GM23338 (cell line): Measurements from ENCODE around the gene PSMB2. TPM values are rescaled to one million over a fixed set of nuclear protein-coding genes. Genes with fewer than 3 reads are reported as not detected.

Experiments
- ATAC-seq: fragments of 200-7000 bp; cut with Tn5 transposase; 3 replicates; pipeline ENCODE4 v1.9.1; 2020
- DNase-seq: peaks from one replicate; pipeline ENCODE4 v3.0.0-alpha.2; 2015; ENCODE audit warnings: low spot score
- H2AFZ ChIP-seq: fragments of 200-600 bp; sonication (generic); 2 replicates; pipeline ENCODE4 v1.8.0; 2016; ENCODE audit warnings: antibody characterized with exemption, mild to moderate bottlenecking, moderate library complexity
- H3F3A ChIP-seq: fragments of 200-600 bp; sonication (generic); replicated peaks from 2 replicates; pipeline ENCODE4 v1.8.0; 2017; ENCODE audit warnings: antibody characterized with exemption, mixed run types, low read depth
- H3K27ac ChIP-seq: fragments of 200-600 bp; sonication (generic); 2 replicates; pipeline ENCODE4 v1.6.1; 2016; ENCODE audit warnings: low read depth
- H3K27me3 ChIP-seq: fragments of 200-600 bp; sonication (generic); 2 replicates; pipeline ENCODE4 v1.8.0; 2016; ENCODE audit warnings: mild to moderate bottlenecking, mixed run types, moderate library complexity; ENCODE audit not compliant: insufficient read depth
- H3K36me3 ChIP-seq: fragments of 200-600 bp; sonication (generic); 2 replicates; pipeline ENCODE4 v1.8.0; 2016; ENCODE audit warnings: mild to moderate bottlenecking; ENCODE audit not compliant: insufficient read depth
- H3K4me1 ChIP-seq: fragments of 200-600 bp; sonication (generic); 2 replicates; pipeline ENCODE4 v1.8.0; 2016; ENCODE audit warnings: mild to moderate bottlenecking, moderate library complexity; ENCODE audit not compliant: insufficient read depth
- H3K4me2 ChIP-seq: fragments of 200-600 bp; sonication (generic); 2 replicates; pipeline ENCODE4 v1.7.1; 2017; ENCODE audit warnings: mixed run types
- H3K4me3 ChIP-seq: fragments of 200-600 bp; sonication (generic); 2 replicates; pipeline ENCODE4 v1.6.1; 2016; ENCODE audit warnings: mixed run types
- H3K79me2 ChIP-seq: fragments of 200-600 bp; sonication (generic); replicated peaks from 2 replicates; pipeline ENCODE4 v1.8.0; 2017; ENCODE audit warnings: mild to moderate bottlenecking; ENCODE audit not compliant: insufficient read depth
- H3K9me2 ChIP-seq: fragments of 200-600 bp; sonication (generic); 2 replicates; pipeline ENCODE4 v1.8.0; 2017; ENCODE audit not compliant: insufficient read depth
- H4K20me1 ChIP-seq: fragments of 200-600 bp; sonication (generic); replicated peaks from 2 replicates; pipeline ENCODE4 v1.8.0; 2017; ENCODE audit warnings: mild to moderate bottlenecking; ENCODE audit not compliant: insufficient read depth
- H3K27ac Mint-ChIP-seq: 2 replicates; pipeline ENCODE4 v1.8.0; 2020; ENCODE audit warnings: inconsistent platforms, mild to moderate bottlenecking, moderate library complexity, mixed read lengths
- H3K27me3 Mint-ChIP-seq: 3 replicates; pipeline ENCODE4 v1.8.0; 2022; ENCODE audit warnings: low read depth, mild to moderate bottlenecking, moderate library complexity, mixed read lengths, inconsistent platforms; ENCODE audit not compliant: insufficient read depth, poor library complexity
- H3K36me3 Mint-ChIP-seq: 3 replicates; pipeline ENCODE4 v1.8.0; 2021; ENCODE audit warnings: low read depth, mild to moderate bottlenecking, inconsistent platforms, moderate library complexity, mixed read lengths
- H3K4me1 Mint-ChIP-seq: 3 replicates; pipeline ENCODE4 v1.8.0; 2020; ENCODE audit warnings: mild to moderate bottlenecking, inconsistent platforms, mixed read lengths
- H3K4me3 Mint-ChIP-seq: 3 replicates; pipeline ENCODE4 v1.8.0; 2021; ENCODE audit warnings: moderate library complexity, mild to moderate bottlenecking, inconsistent platforms, mixed read lengths
- H3K9me3 Mint-ChIP-seq: 3 replicates; pipeline ENCODE4 v1.8.0; 2020; ENCODE audit warnings: moderate library complexity, mild to moderate bottlenecking, inconsistent platforms, mixed read lengths
- EZH2 ChIP-seq: fragments of 200-600 bp; sonication (generic); IDR thresholded peaks from one replicate; pipeline ENCODE4 v1.8.0; 2017; ENCODE audit warnings: antibody characterized with exemption, mild to moderate bottlenecking, low read depth; ENCODE audit not compliant: unreplicated experiment
- EZH2phosphoT487 ChIP-seq: fragments of 200-600 bp; sonication (generic); IDR thresholded peaks from one replicate; pipeline ENCODE4 v1.8.1; 2018; ENCODE audit warnings: antibody characterized with exemption; ENCODE audit not compliant: unreplicated experiment
- JUNB ChIP-seq: IDR thresholded peaks from one replicate; pipeline ENCODE4 v1.6.1; 2016; ENCODE audit warnings: antibody characterized with exemption; ENCODE audit not compliant: unreplicated experiment
- POLR2AphosphoS5 ChIP-seq: IDR thresholded peaks from 2 replicates; pipeline ENCODE4 v1.6.1; 2016; ENCODE audit warnings: antibody characterized with exemption, low read depth
- STAT1 ChIP-seq: IDR thresholded peaks from one replicate; pipeline ENCODE4 v1.6.1; 2016; ENCODE audit warnings: antibody characterized with exemption; ENCODE audit not compliant: unreplicated experiment
- ZNF114 ChIP-seq: fragments of 250-450 bp; sonication (Bioruptor Pico); IDR thresholded peaks from 2 replicates; pipeline ENCODE4 v1.5.0; 2020; ENCODE audit warnings: mild to moderate bottlenecking, moderate library complexity
- polyA plus RNA-seq: library from polyadenylated mRNA; unstranded; fragments of >200 nt; fragmentation: Nextera tagmentation; extraction: Ambion mirVana; gene quantifications from 2 replicates; pipeline ENCODE4 v1.2.1, GENCODE V29; 2016
- total RNA-seq: library from RNA; depleted of rRNA; stranded (reverse); fragments of >200 nt; shearing (Covaris generic); gene quantifications from 2 replicates; pipeline ENCODE4 v1.2.3, GENCODE V29; 2014
- TF ChIP-seq, protein P1 (sequence below): IDR thresholded peaks from one replicate; pipeline ENCODE4 v1.6.1; 2018; ENCODE audit warnings: antibody characterized with exemption; ENCODE audit not compliant: unreplicated experiment

PSMB2 gene
- total and polyA plus RNA-seq, 2 experiments from 2014 or later = 68.2 to 147 TPM

DNA sequence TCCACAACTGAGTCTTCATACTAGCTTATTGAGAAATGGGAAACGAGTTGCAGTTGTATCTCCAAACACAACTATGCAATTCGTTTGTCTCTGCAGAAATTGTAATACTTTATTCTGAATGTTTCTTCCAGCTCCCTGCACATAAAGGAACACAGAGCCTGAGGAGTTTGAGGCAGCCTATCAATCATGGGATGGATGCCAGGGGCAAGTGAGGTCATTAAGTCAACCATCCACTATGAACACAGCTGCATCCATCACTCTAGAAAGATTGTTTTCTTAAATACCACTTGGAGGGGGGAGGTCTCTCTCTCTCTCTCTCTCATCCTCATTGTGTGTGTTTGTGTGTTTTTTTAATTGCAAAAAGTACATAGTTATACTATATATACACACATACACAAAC lies 2.9 kb upstream of the PSMB2 start:
- H3K27me3 Mint-ChIP-seq = peaks cover 9% of the 10 kb centered on the region
- H3K4me1 ChIP-seq = 0 out of 2 replicates have a peak, but pooled peaks cover 6% of the 10 kb centered on the region
- TF ChIP-seq EZH2 = no peak
- TF ChIP-seq POLR2AphosphoS5 = no peak
- no peak for TF ChIP-seq ZNF114 (CRISPR knock-in tag)
- TF ChIP-seq STAT1 = no peak
- TF ChIP-seq JUNB = no peak
- TF ChIP-seq, protein P1, sequence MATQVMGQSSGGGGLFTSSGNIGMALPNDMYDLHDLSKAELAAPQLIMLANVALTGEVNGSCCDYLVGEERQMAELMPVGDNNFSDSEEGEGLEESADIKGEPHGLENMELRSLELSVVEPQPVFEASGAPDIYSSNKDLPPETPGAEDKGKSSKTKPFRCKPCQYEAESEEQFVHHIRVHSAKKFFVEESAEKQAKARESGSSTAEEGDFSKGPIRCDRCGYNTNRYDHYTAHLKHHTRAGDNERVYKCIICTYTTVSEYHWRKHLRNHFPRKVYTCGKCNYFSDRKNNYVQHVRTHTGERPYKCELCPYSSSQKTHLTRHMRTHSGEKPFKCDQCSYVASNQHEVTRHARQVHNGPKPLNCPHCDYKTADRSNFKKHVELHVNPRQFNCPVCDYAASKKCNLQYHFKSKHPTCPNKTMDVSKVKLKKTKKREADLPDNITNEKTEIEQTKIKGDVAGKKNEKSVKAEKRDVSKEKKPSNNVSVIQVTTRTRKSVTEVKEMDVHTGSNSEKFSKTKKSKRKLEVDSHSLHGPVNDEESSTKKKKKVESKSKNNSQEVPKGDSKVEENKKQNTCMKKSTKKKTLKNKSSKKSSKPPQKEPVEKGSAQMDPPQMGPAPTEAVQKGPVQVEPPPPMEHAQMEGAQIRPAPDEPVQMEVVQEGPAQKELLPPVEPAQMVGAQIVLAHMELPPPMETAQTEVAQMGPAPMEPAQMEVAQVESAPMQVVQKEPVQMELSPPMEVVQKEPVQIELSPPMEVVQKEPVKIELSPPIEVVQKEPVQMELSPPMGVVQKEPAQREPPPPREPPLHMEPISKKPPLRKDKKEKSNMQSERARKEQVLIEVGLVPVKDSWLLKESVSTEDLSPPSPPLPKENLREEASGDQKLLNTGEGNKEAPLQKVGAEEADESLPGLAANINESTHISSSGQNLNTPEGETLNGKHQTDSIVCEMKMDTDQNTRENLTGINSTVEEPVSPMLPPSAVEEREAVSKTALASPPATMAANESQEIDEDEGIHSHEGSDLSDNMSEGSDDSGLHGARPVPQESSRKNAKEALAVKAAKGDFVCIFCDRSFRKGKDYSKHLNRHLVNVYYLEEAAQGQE = no peak
- no peaks in the 10 kb centered on the region for H3K27me3 ChIP-seq
- 0 out of 2 replicates have a peak, but pooled peaks cover 5% of the 10 kb centered on the region for H4K20me1 ChIP-seq
- H3K4me3 Mint-ChIP-seq = no peak overlapping the region
- H2AFZ ChIP-seq = no peak overlapping the region
- no peak overlapping the region for H3K4me2 ChIP-seq
- H3K36me3 Mint-ChIP-seq = peaks cover 7% of the 10 kb centered on the region; the same call in 2 of the 3 replicates
- ATAC-seq (no peak), DNase-seq (no peak)
- H3K36me3 ChIP-seq = no peaks in the 10 kb centered on the region
- H3K27ac ChIP-seq = no peak overlapping the region
- H3K9me2 ChIP-seq = no peaks in the 10 kb centered on the region
- no peak overlapping the region for H3K27ac Mint-ChIP-seq
- H3K79me2 ChIP-seq = peaks cover 21% of the 10 kb centered on the region
- H3K4me3 ChIP-seq = no peak overlapping the region
- H3F3A ChIP-seq = 0 out of 2 replicates have a peak, but pooled peaks cover 3% of the 10 kb centered on the region
- H3K9me3 Mint-ChIP-seq = peaks cover 9% of the 10 kb centered on the region; the same call in 2 of the 3 replicates
- peaks cover 7% of the 10 kb centered on the region; the same call in 2 of the 3 replicates for H3K4me1 Mint-ChIP-seq

GRCh38 chr1:35642471-35642955 lies 1.2 kb upstream of the PSMB2 start:
- Histone ChIP-seq H3K27ac (0 out of 2 replicates have a peak overlapping the region, but pooled peaks have one; percentile 98), H3K4me2 (peak overlapping the region; percentile 88), H4K20me1 (peaks cover 14% of the 10 kb centered on the region), H3K4me1 (peaks cover 20% of the 10 kb centered on the region), H3K27me3 (no peaks in the 10 kb centered on the region), H3K4me3 (peak overlapping the region; percentile 93), H3F3A (0 out of 2 replicates have a peak, but pooled peaks cover 3% of the 10 kb centered on the region), H2AFZ (peak overlapping the region; percentile 77), H3K36me3 (no peaks in the 10 kb centered on the region), H3K9me2 (no peaks in the 10 kb centered on the region), H3K79me2 (peaks cover 38% of the 10 kb centered on the region)
- peak overlapping the region; percentile 100 for H3K4me3 Mint-ChIP-seq
- H3K9me3 Mint-ChIP-seq = peaks cover 9% of the 10 kb centered on the region; the same call in 2 of the 3 replicates
- H3K36me3 Mint-ChIP-seq = peaks cover 7% of the 10 kb centered on the region; the same call in 2 of the 3 replicates
- DNase-seq (no peak), ATAC-seq (peak; percentile 6; the same call in 1 of the 3 replicates)
- H3K27me3 Mint-ChIP-seq = peaks cover 9% of the 10 kb centered on the region
- H3K4me1 Mint-ChIP-seq = peaks cover 16% of the 10 kb centered on the region; the same call in 2 of the 3 replicates
- no peak overlapping the region for H3K27ac Mint-ChIP-seq
- no peak for TF ChIP-seq STAT1
- TF ChIP-seq ZNF114 (CRISPR knock-in tag) = no peak
- no peak for TF ChIP-seq POLR2AphosphoS5
- TF ChIP-seq EZH2phosphoT487 = no peak
- TF ChIP-seq, protein P1 = no peak
